ENCODE data around the gene ODAD4. TPM values are rescaled to one million over a fixed set of nuclear protein-coding genes. Genes with fewer than 3 reads are reported as not detected.

Gene ODAD4
- total RNA-seq, 3 donors from 2014 or later (not counting 1 experiment from before 2014, with no cell fraction given) = 0.70 to 2.9 (median 0.95) TPM

GRCh38 chr17:41944943-41945342 lies 14.5 kb downstream of the ODAD4 start:
- Histone ChIP-seq H3K27me3 (ENCODE audit: control insufficient read depth, insufficient read depth, low read length) (no peaks in the 10 kb centered on the region), H3K4me1 (ENCODE audit: control insufficient read depth, insufficient read depth, low read length) (no peaks in the 10 kb centered on the region), H3K4me3 (ENCODE audit: low read length) (no peak overlapping the region), H3K27ac (ENCODE audit: low read length) (no peak overlapping the region), H3K36me3 (ENCODE audit: control insufficient read depth, insufficient read depth, low read length) (no peaks in the 10 kb centered on the region), H3K9me3 (ENCODE audit: control insufficient read depth, insufficient read depth, low read length) (no peaks in the 10 kb centered on the region)
- Mint-ChIP-seq H3K9me3 (no peaks in the 10 kb centered on the region), H3K27me3 (ENCODE audit: low read depth in 2 of 2) (peaks cover 4 to 7% of the 10 kb centered on the region in 2 donors), H3K27ac (no peak overlapping the region), H3K36me3 (no peaks in the 10 kb centered on the region), H3K4me3 (no peak overlapping the region), H3K4me1 (no peaks in the 10 kb centered on the region)
- 63% methylated on average over 2 of the region's 3 CpGs for WGBS (ENCODE audit: insufficient coverage)
- no peak for ATAC-seq
- TF ChIP-seq CTCF (IDR thresholded peaks at IDR 0.05) = no peak
- no peak for DNase-seq
- intact Hi-C loops (cut with micrococcal nuclease) = no loop called here

DNA sequence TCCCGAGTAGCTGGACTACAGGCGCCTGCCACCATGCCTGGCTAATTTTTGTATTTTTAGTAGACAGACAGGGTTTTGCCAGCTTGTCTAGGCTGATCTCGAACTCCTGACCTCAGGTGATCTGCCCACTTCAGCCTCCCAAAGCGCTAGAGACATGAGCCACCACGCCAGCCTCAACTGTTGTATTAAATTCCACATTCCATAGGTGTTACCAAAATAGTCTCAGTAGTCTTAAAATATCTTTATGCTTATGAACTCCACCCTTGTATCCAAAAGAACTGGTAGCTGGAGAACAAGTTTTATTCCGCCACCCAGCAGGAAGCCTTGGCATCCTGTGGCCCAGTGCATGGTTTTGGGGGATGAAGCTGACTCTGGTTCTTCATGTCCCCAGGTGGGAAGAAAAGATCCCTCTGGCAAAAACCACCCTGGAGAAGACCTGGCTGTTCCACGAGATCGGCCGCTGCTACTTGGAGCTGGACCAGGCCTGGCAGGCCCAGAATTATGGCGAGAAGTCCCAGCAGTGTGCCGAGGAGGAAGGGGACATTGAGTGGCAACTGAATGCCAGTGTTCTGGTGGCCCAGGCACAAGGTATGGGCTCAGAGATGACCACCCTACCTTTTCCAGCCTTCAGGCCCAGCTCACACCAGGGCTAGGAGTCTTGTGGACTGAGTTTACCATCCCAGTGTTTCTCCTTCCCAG lies 18.5 kb downstream of the ODAD4 start:
- WGBS (ENCODE audit: insufficient coverage) = 87% methylated on average over 11 of the region's 11 CpGs
- Mint-ChIP-seq H3K4me1 (no peaks in the 10 kb centered on the region), H3K27me3 (ENCODE audit: low read depth in 2 of 2) (no peaks in the 10 kb centered on the region), H3K9me3 (no peaks in the 10 kb centered on the region), H3K4me3 (no peak overlapping the region), H3K36me3 (no peaks in the 10 kb centered on the region), H3K27ac (no peak overlapping the region)
- Histone ChIP-seq H3K4me3 (ENCODE audit: low read length) (no peak overlapping the region), H3K4me1 (ENCODE audit: control insufficient read depth, insufficient read depth, low read length) (no peaks in the 10 kb centered on the region), H3K27ac (ENCODE audit: low read length) (no peak overlapping the region), H3K27me3 (ENCODE audit: control insufficient read depth, insufficient read depth, low read length) (no peaks in the 10 kb centered on the region), H3K9me3 (ENCODE audit: control insufficient read depth, insufficient read depth, low read length) (no peaks in the 10 kb centered on the region), H3K36me3 (ENCODE audit: control insufficient read depth, insufficient read depth, low read length) (no peaks in the 10 kb centered on the region)
- ATAC-seq (no peak), DNase-seq (no peak)
- intact Hi-C loops (cut with micrococcal nuclease) = no loop called here
- TF ChIP-seq CTCF (IDR thresholded peaks at IDR 0.05) = no peak

GRCh38 chr17:41956522-41956921 lies 26.1 kb downstream of the ODAD4 start:
- Histone ChIP-seq H3K27ac (ENCODE audit: low read length) (no peak overlapping the region), H3K4me1 (ENCODE audit: control insufficient read depth, insufficient read depth, low read length) (no peaks in the 10 kb centered on the region), H3K36me3 (ENCODE audit: control insufficient read depth, insufficient read depth, low read length) (no peaks in the 10 kb centered on the region), H3K4me3 (ENCODE audit: low read length) (no peak overlapping the region), H3K27me3 (ENCODE audit: control insufficient read depth, insufficient read depth, low read length) (no peaks in the 10 kb centered on the region), H3K9me3 (ENCODE audit: control insufficient read depth, insufficient read depth, low read length) (no peaks in the 10 kb centered on the region)
- intact Hi-C loops (cut with micrococcal nuclease) = no loop called here
- H3K4me1 Mint-ChIP-seq = no peaks in the 10 kb centered on the region
- no peaks in the 10 kb centered on the region for H3K9me3 Mint-ChIP-seq
- TF ChIP-seq CTCF (IDR thresholded peaks at IDR 0.05) = no peak
- ATAC-seq = no peak
- no peak for DNase-seq
- no peak overlapping the region for H3K4me3 Mint-ChIP-seq
- WGBS (ENCODE audit: insufficient coverage) = 96% methylated on average over 5 of the region's 6 CpGs
- H3K27me3 Mint-ChIP-seq (ENCODE audit: low read depth in 2 of 2) = no peaks in the 10 kb centered on the region
- H3K36me3 Mint-ChIP-seq = no peaks in the 10 kb centered on the region
- H3K27ac Mint-ChIP-seq = no peak overlapping the region

Data from natural killer cell (primary cell).